Keratinocyte (primary cell): ENCODE data around the gene ZBTB7B.

Source experiments
- CTCF ChIP-seq, 3 experiments: IDR thresholded peaks in 1 of 3; conservative IDR thresholded peaks in 1 of 3; optimal IDR thresholded peaks in 1 of 3; 2 replicates in 2 of 3; 3 replicates in 1 of 3; pipeline versions ENCODE3 to v1.5.1; 2011; ENCODE audit warnings: low read length in 3 of 3, mild to moderate bottlenecking in 3 of 3, moderate library complexity in 2 of 3, control low read depth in 1 of 3, inconsistent platforms in 1 of 3; ENCODE audit not compliant: insufficient read depth in 2 of 3; ENCODE audit errors: extremely low read depth in 1 of 3
- EZH2 ChIP-seq: IDR thresholded peaks from one replicate; pipeline ENCODE4 v1.6.1; 2012; ENCODE audit warnings: inconsistent platforms, mild to moderate bottlenecking, low read length, moderate library complexity

GRCh38 chr1:155050560-155051341, 48.1 kb downstream of the ZBTB7B start, which contains the start of gene ADAM15:
- peak in 2 of 3 experiments; percentile 91 to 96 for TF ChIP-seq CTCF (optimal IDR thresholded peaks at IDR 0.05 in 1 of 3, IDR thresholded peaks at IDR 0.05 in 1 of 3, conservative IDR thresholded peaks at IDR 0.05 in 1 of 3; ENCODE audit: extremely low read depth in 1 of 3, insufficient read depth in 2 of 3, low read length in 3 of 3)
- TF ChIP-seq EZH2: no peak
